Measurements from ENCODE around the gene ZFP30. TPM values are rescaled to one million over a fixed set of nuclear protein-coding genes. Genes with fewer than 3 reads are reported as not detected.

The ZFP30 gene
- total and polyA plus RNA-seq, 10 of the 15 experiments (the other 5 are each of a cell fraction or from before 2014, with no cell fraction given): 1.4 to 12.8 (median 5.7) TPM

DNA sequence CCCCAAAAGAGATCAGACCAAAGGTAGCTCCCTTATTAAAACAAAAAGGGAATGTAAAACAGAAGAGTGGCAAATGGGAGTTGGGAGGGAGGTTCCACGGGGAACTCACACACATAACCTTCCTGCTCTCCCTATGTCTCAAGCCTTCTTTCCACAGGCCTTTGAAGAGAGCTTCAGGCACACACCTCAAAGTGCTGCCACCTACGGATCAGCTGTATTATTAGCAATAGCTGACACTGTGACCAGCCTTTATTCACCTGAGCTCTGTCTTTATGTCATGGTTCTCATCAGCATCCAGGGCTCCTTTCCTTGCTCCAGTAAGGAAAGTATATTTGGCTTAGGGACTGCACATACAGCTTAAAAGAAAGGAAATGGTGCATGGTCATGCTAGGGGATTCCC lies 71.9 kb downstream of the ZFP30 start:
- POLR2A ChIA-PET: no interaction called here
- Histone ChIP-seq H3K9me3 (replicated peaks; ENCODE audit: control insufficient read depth, insufficient read depth, low read length) (peaks cover 10% of the 10 kb centered on the region; the same call in 2 of the 3 replicates), H3K27me3 (replicated peaks in 1 of 2; ENCODE audit: control insufficient read depth in 2 of 2, insufficient read depth in 2 of 2, low read length in 1 of 2) (no peaks in the 10 kb centered on the region), H3K36me3 (ENCODE audit: control insufficient read depth in 2 of 2, insufficient read depth in 2 of 2, low read length in 1 of 2) (no peaks in the 10 kb centered on the region), H3K4me3 (no peak overlapping the region), H3K79me2 (ENCODE audit: control insufficient read depth, insufficient read depth, low read length) (no peaks in the 10 kb centered on the region), H4K20me1 (ENCODE audit: control insufficient read depth, insufficient read depth) (no peaks in the 10 kb centered on the region), H3K4me2 (ENCODE audit: control insufficient read depth, insufficient read depth) (no peak overlapping the region), H3K27ac (ENCODE audit: control insufficient read depth, insufficient read depth) (no peak overlapping the region), H2AFZ (ENCODE audit: control insufficient read depth, low read depth, low read length) (no peak overlapping the region), H3K4me1 (ENCODE audit: control insufficient read depth, insufficient read depth, low read length) (no peaks in the 10 kb centered on the region), H3K9ac (ENCODE audit: control insufficient read depth, insufficient read depth, low read length) (no peak overlapping the region)
- SMC1A ChIA-PET (ENCODE audit: uncharacterized antibody, unreplicated experiment): interaction anchor here (1.1 kb wide), 1 partner anchor 10 kb away, joined by 3 read pairs; no protein-coding TSS in a partner anchor
- ATAC-seq: no peak
- no TSS peak for BruUV-seq (replicated peaks)
- in situ Hi-C loops (cut with MboI) (no loop called here), intact Hi-C loops (cut with micrococcal nuclease; ENCODE audit: unreplicated experiment) (no loop called here)
- TF ChIP-seq RFX5 (IDR thresholded peaks at IDR 0.05; ENCODE audit: low read depth, low read length) (no peak), RAD21 (IDR thresholded peaks at IDR 0.05; ENCODE audit: insufficient read depth, low read depth, low read length) (no peak), NFYB (IDR thresholded peaks at IDR 0.05; ENCODE audit: insufficient read depth, low read depth, low read length) (no peak), CEBPB (IDR thresholded peaks at IDR 0.05; ENCODE audit: borderline replicate concordance in 1 of 2, low read depth in 2 of 2, low read length in 2 of 2) (no peak), MTA3 (IDR thresholded peaks at IDR 0.05; ENCODE audit: borderline replicate concordance, low read length) (no peak), WRNIP1 (IDR thresholded peaks at IDR 0.05; ENCODE audit: borderline replicate concordance, low read depth, low read length) (no peak), TCF3 (IDR thresholded peaks at IDR 0.05; ENCODE audit: borderline replicate concordance, insufficient read depth, low read depth, low read length) (no peak), POLR2A (IDR thresholded peaks at IDR 0.05; ENCODE audit: low read depth, low read length) (no peak), SREBF1 (IDR thresholded peaks at IDR 0.05; ENCODE audit: low read length) (no peak), ZNF384 (IDR thresholded peaks at IDR 0.05; ENCODE audit: borderline replicate concordance, low read depth, low read length) (no peak), ASH2L (IDR thresholded peaks at IDR 0.05; ENCODE audit: borderline replicate concordance, low read depth) (no peak), ETV6 (conservative IDR thresholded peaks at IDR 0.05 in 1 of 2, IDR thresholded peaks at IDR 0.05 in 1 of 2; ENCODE audit: borderline replicate concordance in 1 of 2, low read depth in 1 of 2) (no peak), MXI1 (IDR thresholded peaks at IDR 0.05; ENCODE audit: low read depth, low read length) (no peak), EZH2 (IDR thresholded peaks at IDR 0.05; ENCODE audit: borderline replicate concordance, control insufficient read depth, low read depth, low read length) (no peak), TCF7 (IDR thresholded peaks at IDR 0.05; ENCODE audit: borderline replicate concordance) (no peak), CBFB (IDR thresholded peaks at IDR 0.05; ENCODE audit: low read depth) (no peak)
- TF ChIP-seq, protein P1, sequence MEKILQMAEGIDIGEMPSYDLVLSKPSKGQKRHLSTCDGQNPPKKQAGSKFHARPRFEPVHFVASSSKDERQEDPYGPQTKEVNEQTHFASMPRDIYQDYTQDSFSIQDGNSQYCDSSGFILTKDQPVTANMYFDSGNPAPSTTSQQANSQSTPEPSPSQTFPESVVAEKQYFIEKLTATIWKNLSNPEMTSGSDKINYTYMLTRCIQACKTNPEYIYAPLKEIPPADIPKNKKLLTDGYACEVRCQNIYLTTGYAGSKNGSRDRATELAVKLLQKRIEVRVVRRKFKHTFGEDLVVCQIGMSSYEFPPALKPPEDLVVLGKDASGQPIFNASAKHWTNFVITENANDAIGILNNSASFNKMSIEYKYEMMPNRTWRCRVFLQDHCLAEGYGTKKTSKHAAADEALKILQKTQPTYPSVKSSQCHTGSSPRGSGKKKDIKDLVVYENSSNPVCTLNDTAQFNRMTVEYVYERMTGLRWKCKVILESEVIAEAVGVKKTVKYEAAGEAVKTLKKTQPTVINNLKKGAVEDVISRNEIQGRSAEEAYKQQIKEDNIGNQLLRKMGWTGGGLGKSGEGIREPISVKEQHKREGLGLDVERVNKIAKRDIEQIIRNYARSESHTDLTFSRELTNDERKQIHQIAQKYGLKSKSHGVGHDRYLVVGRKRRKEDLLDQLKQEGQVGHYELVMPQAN (conservative IDR thresholded peaks at IDR 0.05): no peak
- TF ChIP-seq, protein P2, sequence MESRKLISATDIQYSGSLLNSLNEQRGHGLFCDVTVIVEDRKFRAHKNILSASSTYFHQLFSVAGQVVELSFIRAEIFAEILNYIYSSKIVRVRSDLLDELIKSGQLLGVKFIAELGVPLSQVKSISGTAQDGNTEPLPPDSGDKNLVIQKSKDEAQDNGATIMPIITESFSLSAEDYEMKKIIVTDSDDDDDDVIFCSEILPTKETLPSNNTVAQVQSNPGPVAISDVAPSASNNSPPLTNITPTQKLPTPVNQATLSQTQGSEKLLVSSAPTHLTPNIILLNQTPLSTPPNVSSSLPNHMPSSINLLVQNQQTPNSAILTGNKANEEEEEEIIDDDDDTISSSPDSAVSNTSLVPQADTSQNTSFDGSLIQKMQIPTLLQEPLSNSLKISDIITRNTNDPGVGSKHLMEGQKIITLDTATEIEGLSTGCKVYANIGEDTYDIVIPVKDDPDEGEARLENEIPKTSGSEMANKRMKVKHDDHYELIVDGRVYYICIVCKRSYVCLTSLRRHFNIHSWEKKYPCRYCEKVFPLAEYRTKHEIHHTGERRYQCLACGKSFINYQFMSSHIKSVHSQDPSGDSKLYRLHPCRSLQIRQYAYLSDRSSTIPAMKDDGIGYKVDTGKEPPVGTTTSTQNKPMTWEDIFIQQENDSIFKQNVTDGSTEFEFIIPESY (IDR thresholded peaks at IDR 0.05): no peak
- TF ChIP-seq, protein P3, sequence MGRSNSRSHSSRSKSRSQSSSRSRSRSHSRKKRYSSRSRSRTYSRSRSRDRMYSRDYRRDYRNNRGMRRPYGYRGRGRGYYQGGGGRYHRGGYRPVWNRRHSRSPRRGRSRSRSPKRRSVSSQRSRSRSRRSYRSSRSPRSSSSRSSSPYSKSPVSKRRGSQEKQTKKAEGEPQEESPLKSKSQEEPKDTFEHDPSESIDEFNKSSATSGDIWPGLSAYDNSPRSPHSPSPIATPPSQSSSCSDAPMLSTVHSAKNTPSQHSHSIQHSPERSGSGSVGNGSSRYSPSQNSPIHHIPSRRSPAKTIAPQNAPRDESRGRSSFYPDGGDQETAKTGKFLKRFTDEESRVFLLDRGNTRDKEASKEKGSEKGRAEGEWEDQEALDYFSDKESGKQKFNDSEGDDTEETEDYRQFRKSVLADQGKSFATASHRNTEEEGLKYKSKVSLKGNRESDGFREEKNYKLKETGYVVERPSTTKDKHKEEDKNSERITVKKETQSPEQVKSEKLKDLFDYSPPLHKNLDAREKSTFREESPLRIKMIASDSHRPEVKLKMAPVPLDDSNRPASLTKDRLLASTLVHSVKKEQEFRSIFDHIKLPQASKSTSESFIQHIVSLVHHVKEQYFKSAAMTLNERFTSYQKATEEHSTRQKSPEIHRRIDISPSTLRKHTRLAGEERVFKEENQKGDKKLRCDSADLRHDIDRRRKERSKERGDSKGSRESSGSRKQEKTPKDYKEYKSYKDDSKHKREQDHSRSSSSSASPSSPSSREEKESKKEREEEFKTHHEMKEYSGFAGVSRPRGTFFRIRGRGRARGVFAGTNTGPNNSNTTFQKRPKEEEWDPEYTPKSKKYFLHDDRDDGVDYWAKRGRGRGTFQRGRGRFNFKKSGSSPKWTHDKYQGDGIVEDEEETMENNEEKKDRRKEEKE (IDR thresholded peaks at IDR 0.05): no peak
- WGBS (ENCODE audit: insufficient coverage, insufficient replicate concordance, low lambda C conversion rate, missing lambda C conversion rate): 68% methylated on average over 2 of the region's 2 CpGs
- no peak for DNase-seq (ENCODE audit: low read depth, low spot score)
- FAIRE-seq: no peak
- CTCF ChIA-PET: interaction anchor here (0.9 kb wide), 1 partner anchor 11 kb away, joined by 3 read pairs; the partner anchor contains the start of genes ZNF540 and ZNF571
- RAD21 ChIA-PET (ENCODE audit: unreplicated experiment): no interaction called here

Measured in GM12878 (cell line).